DOHH2 (cell line): ENCODE data around the gene GSTO1.

Experiments used
- CTCF ChIP-seq: fragments of 200-600 bp; sonication (generic); IDR thresholded peaks from one replicate; pipeline ENCODE4 v1.5.1; 2014; ENCODE audit warnings: antibody characterized with exemption, mild to moderate bottlenecking, low read depth, low read length; ENCODE audit not compliant: poor library complexity, severe bottlenecking
- EZH2phosphoT487 ChIP-seq: fragments of 200-600 bp; sonication (generic); IDR thresholded peaks from 2 replicates; pipeline ENCODE4 v1.6.1; 2017; ENCODE audit warnings: borderline replicate concordance, mild to moderate bottlenecking, antibody characterized with exemption, low read length, moderate library complexity, mixed read lengths

GRCh38 chr10:104235801-104236200 lies 18.9 kb upstream of the GSTO1 start:
- TF ChIP-seq CTCF (no peak), EZH2phosphoT487 (no peak)
